PC-3 (cell line): ENCODE results near the gene ITGA3. TPM values are rescaled to one million over a fixed set of nuclear protein-coding genes. Genes with fewer than 3 reads are reported as not detected.

Experiments used
- ATAC-seq: fragments of 200-7000 bp; cut with Tn5 transposase; 2 replicates; pipeline ENCODE4 v1.9.1; 2020; ENCODE audit warnings: mild to moderate bottlenecking, moderate library complexity
- BruUV-seq: library from RNA; stranded (reverse); fragments of 400-500 nt; replicated peaks from 2 replicates; lab custom pipeline; 2021; lab: Mats Ljungman, UMichigan
- CTCF ChIA-PET: fragments of 300-600 bp; sonication (Branson Sonifier 250); formaldehyde crosslinking; loops from one replicate; lab custom pipeline; 2022; ENCODE audit warnings: antibody characterized with exemption; lab: Charles Lee
- POLR2A ChIA-PET: fragments of 300-600 bp; sonication (Branson Sonifier 250); formaldehyde crosslinking; loops from one replicate; lab custom pipeline; 2022; ENCODE audit warnings: antibody characterized with exemption; ENCODE audit not compliant: unreplicated experiment; lab: Charles Lee
- DNase-seq: peaks from one replicate; pipeline ENCODE4 v3.0.0-alpha.2; 2015
- H2AFZ ChIP-seq: fragments of 300-600 bp; sonication (generic); 2 replicates; pipeline ENCODE4 v1.6.0; 2016; ENCODE audit warnings: antibody characterized with exemption, low read length
- H3F3A ChIP-seq: fragments of 300-600 bp; sonication (generic); one replicate; pipeline ENCODE4 v1.6.0; 2017; ENCODE audit warnings: antibody characterized with exemption, low read length, control low read depth, mild to moderate bottlenecking; ENCODE audit not compliant: unreplicated experiment
- H3K27ac ChIP-seq: fragments of 300-600 bp; sonication (generic); 2 replicates; pipeline ENCODE4 v1.5.1; 2016; ENCODE audit warnings: mild to moderate bottlenecking, low read length
- H3K27me3 ChIP-seq: fragments of 300-600 bp; sonication (generic); 2 replicates; pipeline ENCODE4 v1.6.1; 2016; ENCODE audit warnings: low read length, mixed read lengths
- H3K36me3 ChIP-seq: fragments of 300-600 bp; sonication (generic); 2 replicates; pipeline ENCODE4 v1.6.1; 2016; ENCODE audit warnings: low read depth, mixed run types, low read length, mixed read lengths
- H3K4me1 ChIP-seq: fragments of 300-600 bp; sonication (generic); 2 replicates; pipeline ENCODE4 v1.5.1; 2016; ENCODE audit warnings: low read length; ENCODE audit not compliant: insufficient read depth
- H3K4me2 ChIP-seq: fragments of 300-600 bp; sonication (generic); 2 replicates; pipeline ENCODE4 v1.6.0; 2016; ENCODE audit warnings: low read length
- H3K4me3 ChIP-seq: fragments of 300-600 bp; sonication (generic); 2 replicates; pipeline ENCODE4 v1.5.1; 2016; ENCODE audit warnings: mild to moderate bottlenecking, low read length, mixed read lengths
- H3K79me2 ChIP-seq: fragments of 300-600 bp; sonication (generic); 2 replicates; pipeline ENCODE4 v1.6.1; 2017; ENCODE audit warnings: low read length, mixed read lengths
- H3K9ac ChIP-seq: fragments of 300-600 bp; sonication (generic); 2 replicates; pipeline ENCODE4 v1.6.0; 2016; ENCODE audit warnings: mild to moderate bottlenecking, low read length
- H3K9me2 ChIP-seq: fragments of 300-600 bp; sonication (generic); replicated peaks from 2 replicates; pipeline ENCODE4 v1.6.1; 2016; ENCODE audit warnings: mixed run types, low read length, mixed read lengths
- H3K9me3 ChIP-seq: fragments of 300-600 bp; sonication (generic); 2 replicates; pipeline ENCODE4 v1.6.1; 2016; ENCODE audit warnings: low read length, mixed read lengths
- H4K20me1 ChIP-seq: fragments of 300-600 bp; sonication (generic); 2 replicates; pipeline ENCODE4 v1.6.1; 2016; ENCODE audit warnings: low read length, mixed read lengths
- EZH2 ChIP-seq: fragments of 300-600 bp; sonication (generic); IDR thresholded peaks from one replicate; pipeline ENCODE4 v1.6.1; 2017; ENCODE audit warnings: antibody characterized with exemption, mild to moderate bottlenecking, low read length; ENCODE audit not compliant: unreplicated experiment
- EZH2phosphoT487 ChIP-seq: fragments of 300-600 bp; sonication (generic); IDR thresholded peaks from 2 replicates; pipeline ENCODE4 v1.6.1; 2018; ENCODE audit warnings: mild to moderate bottlenecking, antibody characterized with exemption, low read length, borderline replicate concordance
- intact Hi-C: fragments of 100-400 bp; cut with micrococcal nuclease; formaldehyde crosslinking; loops from 2 replicates; pipeline ENCODE4 v1.9.0; 2023
- total RNA-seq: library from RNA; depleted of rRNA; stranded (reverse); fragments of >200 nt; gene quantifications from 2 replicates; pipeline ENCODE4 v1.2.3, GENCODE V29; 2014
- TF ChIP-seq, protein P1 (sequence below): fragments of 300-600 bp; sonication (generic); conservative IDR thresholded peaks from 2 replicates; pipeline ENCODE4 v1.5.1; 2017; ENCODE audit warnings: antibody characterized with exemption, low read depth, mild to moderate bottlenecking, low read length

The ITGA3 gene
- total RNA-seq, 1 experiment from 2014 or later: 598 TPM

GRCh38 chr17:50055055-50055425 is 870 bp upstream of the ITGA3 start:
- Histone ChIP-seq H3K79me2 (peaks cover 72% of the 10 kb centered on the region), H2AFZ (no peak overlapping the region)
- POLR2A ChIA-PET: interaction anchor here (0.6 to 3.5 kb wide), 5 partner anchors 10 to 195 kb away, joined by 3 to 65 read pairs (median 4); no protein-coding TSS in a partner anchor

GRCh38 chr17:50056217-50056960 is 479 bp downstream of the ITGA3 start:
- H3K4me1 ChIP-seq: peaks cover 80% of the 10 kb centered on the region
- peaks cover 36% of the 10 kb centered on the region for H4K20me1 ChIP-seq
- TF ChIP-seq, protein P1, sequence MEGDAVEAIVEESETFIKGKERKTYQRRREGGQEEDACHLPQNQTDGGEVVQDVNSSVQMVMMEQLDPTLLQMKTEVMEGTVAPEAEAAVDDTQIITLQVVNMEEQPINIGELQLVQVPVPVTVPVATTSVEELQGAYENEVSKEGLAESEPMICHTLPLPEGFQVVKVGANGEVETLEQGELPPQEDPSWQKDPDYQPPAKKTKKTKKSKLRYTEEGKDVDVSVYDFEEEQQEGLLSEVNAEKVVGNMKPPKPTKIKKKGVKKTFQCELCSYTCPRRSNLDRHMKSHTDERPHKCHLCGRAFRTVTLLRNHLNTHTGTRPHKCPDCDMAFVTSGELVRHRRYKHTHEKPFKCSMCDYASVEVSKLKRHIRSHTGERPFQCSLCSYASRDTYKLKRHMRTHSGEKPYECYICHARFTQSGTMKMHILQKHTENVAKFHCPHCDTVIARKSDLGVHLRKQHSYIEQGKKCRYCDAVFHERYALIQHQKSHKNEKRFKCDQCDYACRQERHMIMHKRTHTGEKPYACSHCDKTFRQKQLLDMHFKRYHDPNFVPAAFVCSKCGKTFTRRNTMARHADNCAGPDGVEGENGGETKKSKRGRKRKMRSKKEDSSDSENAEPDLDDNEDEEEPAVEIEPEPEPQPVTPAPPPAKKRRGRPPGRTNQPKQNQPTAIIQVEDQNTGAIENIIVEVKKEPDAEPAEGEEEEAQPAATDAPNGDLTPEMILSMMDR: peak; percentile 60
- no peak for TF ChIP-seq EZH2
- no TSS peak for BruUV-seq
- intact Hi-C loops: no loop called here
- ChIA-PET CTCF (interaction anchor here (0.5 to 4.7 kb wide), 7 partner anchors 8 to 379 kb away, joined by 3 to 37 read pairs (median 6); no protein-coding TSS in a partner anchor), POLR2A (interaction anchor here (0.6 to 3.5 kb wide), 7 partner anchors 8 to 268 kb away, joined by 3 to 65 read pairs (median 5); partner anchors contain the start of gene KAT7)
- peaks cover 22% of the 10 kb centered on the region for H3K36me3 ChIP-seq
- H3K9me2 ChIP-seq: no peaks in the 10 kb centered on the region
- peak overlapping the region; percentile 97 for H3K4me2 ChIP-seq
- peak overlapping the region; percentile 96 for H3K27ac ChIP-seq
- H3K9ac ChIP-seq: peak overlapping the region; percentile 95
- H3K4me3 ChIP-seq: peak overlapping the region; percentile 90
- H3K9me3 ChIP-seq: no peaks in the 10 kb centered on the region
- DNase-seq: peak; percentile 67
- peaks cover 86% of the 10 kb centered on the region for H3K79me2 ChIP-seq
- H3F3A ChIP-seq: peaks cover 12% of the 10 kb centered on the region
- H2AFZ ChIP-seq: no peak overlapping the region
- ATAC-seq: peak; percentile 0
- H3K27me3 ChIP-seq: no peaks in the 10 kb centered on the region

More at GRCh38 chr17:50055055-50055425, 870 bp upstream of the ITGA3 start:
- BruUV-seq: TSS peak; percentile 90
- intact Hi-C loops: loop anchor here (1.0 to 2.0 kb wide), 2 partner anchors 28 to 40 kb away; partner anchors contain the start of gene PDK2
- Histone ChIP-seq H3K4me3 (peak overlapping the region; percentile 90), H3K9ac (peak overlapping the region; percentile 95), H3F3A (peaks cover 20% of the 10 kb centered on the region), H3K36me3 (peaks cover 22% of the 10 kb centered on the region), H3K27me3 (no peaks in the 10 kb centered on the region), H4K20me1 (peaks cover 36% of the 10 kb centered on the region), H3K4me1 (peaks cover 79% of the 10 kb centered on the region), H3K9me3 (no peaks in the 10 kb centered on the region), H3K9me2 (no peaks in the 10 kb centered on the region), H3K27ac (peak overlapping the region; percentile 96), H3K4me2 (peak overlapping the region; percentile 97)
- TF ChIP-seq EZH2phosphoT487 (no peak), EZH2 (no peak)
- TF ChIP-seq, protein P1: no peak
- CTCF ChIA-PET: interaction anchor here (0.5 to 4.7 kb wide), 4 partner anchors 10 to 423 kb away, joined by 5 to 37 read pairs (median 8); no protein-coding TSS in a partner anchor
- ATAC-seq: peak; percentile 18
- DNase-seq: peak; percentile 95
